ENCODE data around the gene MTTP.

GRCh38 chr4:99574530-99575324 lies at the start of gene MTTP:
- TF ChIP-seq CTCF (IDR thresholded peaks at IDR 0.05; ENCODE audit: low read length) = no peak
- no peak for TF ChIP-seq EZH2 (IDR thresholded peaks at IDR 0.05; ENCODE audit: borderline replicate concordance, low read length)

Measured in OCI-LY1 (cell line).